HK-2 (cell line): Measurements from ENCODE around the gene DMWD.
"Not testable (repeated sequence)": the region's sequence is repeated elsewhere in the genome, so short reads cannot be mapped to it uniquely, and the experiment has no call there.

ENCODE experiments used
- DNase-seq: peaks from one replicate; pipeline ENCODE4 v3.0.0-alpha.2; 2018; ENCODE audit not compliant: unreplicated experiment

The DMWD gene

DNA sequence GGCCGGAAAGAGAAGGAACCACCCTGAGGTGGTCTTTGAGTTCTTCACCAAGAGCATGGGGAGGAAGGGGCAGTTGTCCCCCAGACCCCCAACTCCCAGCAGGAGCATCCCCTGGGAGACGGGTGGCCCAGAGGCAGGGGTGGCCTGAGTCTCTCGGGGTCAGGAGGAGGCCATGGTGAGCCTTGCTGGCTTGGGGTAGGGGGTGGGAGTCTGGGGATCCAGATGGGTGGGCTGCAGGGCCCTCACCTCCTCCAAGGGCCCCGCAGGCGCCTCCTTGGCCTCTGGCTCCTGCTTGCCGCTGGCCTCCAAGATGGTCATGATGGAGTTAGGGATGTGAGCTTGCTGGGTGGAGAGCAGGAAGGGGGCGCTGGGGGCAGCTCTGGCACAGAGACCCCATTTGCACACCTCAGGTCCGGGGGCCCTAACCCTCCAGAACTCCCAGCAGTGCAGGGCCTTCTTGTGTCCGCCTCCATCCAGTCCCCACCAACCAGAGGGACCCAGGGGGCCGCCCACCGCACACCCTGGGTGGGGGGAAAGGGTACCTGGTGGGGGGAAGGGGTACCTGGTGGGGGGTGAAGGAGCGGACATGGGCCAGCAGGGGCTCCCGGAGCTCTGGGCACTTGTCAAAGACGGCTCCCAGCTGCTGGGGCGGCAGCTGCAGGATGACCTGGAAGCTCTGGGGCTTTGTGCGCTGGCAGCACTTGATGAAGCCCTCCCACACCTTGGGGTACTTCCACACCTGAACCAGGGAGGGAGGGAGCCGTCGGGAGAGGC, 23.8 kb upstream of the DMWD start:
- DNase-seq, result no peak

DNA sequence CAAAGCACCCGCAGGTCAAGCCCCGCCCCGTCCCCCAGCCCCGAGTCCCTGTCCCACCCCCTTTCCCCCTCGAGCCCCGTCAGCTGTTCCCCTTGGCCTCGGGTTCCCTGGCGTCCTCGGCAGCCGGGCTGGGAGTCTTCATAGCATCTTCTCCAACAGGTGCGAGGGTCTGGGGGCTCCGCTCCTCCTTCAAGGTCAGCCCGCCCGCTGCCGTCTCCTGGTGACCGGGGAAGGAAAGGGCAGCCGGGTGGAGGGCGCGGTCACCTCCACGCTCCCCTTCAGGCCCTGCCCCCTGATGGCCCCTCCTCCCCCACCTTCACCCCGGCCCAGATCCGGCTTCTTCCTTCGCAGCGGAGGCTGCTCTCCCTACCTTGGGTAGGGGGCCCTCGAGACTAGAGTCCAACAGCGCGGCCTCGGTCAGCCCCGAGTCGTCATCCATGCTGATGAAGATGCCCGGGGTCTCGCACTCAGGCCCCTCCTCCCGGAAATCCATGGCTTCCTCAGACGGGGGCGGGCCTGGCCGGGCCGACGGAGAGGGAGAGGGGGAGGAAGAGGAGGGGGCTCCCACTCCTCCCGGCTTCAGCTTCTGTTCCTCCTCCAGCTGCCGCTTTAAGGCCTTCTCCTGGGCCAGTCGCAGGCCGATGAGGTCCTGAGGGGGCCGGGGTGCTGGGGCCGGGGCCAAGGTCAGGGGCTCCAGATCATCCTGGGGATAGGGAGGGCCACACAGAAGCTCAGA, 23.0 kb upstream of the DMWD start:
- DNase-seq, result no peak

DNA sequence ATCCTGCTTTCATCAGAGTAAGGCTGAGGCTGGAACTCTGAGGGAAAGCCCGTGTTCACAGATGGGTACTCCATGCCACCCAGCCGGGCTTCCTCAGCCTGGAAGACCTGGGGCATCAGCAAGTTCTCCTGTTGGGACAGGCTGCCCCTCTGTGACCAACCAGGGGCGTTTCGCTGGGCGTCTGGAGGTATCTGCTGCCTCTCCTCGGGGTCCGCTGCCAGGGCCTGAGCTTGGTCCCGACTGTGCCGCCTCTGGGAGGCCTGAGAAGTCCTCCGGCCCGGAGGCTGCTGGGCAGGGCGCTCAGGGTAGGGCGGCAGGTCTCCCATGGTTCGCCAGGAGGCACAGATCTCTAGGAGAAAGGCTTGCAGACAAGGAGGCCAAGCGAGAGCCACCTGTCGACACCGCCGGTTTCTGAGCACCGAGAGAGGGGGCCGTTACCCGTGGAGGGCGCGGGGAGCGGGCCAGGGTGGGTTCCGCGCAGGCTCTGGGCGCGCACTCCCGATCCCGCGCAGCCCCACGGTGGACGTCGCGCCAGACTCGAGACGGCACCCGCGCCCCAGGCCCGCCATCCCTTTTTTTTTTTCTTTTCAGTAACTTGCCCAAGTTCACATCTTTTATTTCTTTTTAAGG, 22.3 kb upstream of the DMWD start, which contains the start of gene RSPH6A:
RSPH6A (minus strand) TSS at position 458 of the 630 bp plus-strand sequence; CDS start at position 326, 132 bp downstream.
- no peak for DNase-seq

DNA sequence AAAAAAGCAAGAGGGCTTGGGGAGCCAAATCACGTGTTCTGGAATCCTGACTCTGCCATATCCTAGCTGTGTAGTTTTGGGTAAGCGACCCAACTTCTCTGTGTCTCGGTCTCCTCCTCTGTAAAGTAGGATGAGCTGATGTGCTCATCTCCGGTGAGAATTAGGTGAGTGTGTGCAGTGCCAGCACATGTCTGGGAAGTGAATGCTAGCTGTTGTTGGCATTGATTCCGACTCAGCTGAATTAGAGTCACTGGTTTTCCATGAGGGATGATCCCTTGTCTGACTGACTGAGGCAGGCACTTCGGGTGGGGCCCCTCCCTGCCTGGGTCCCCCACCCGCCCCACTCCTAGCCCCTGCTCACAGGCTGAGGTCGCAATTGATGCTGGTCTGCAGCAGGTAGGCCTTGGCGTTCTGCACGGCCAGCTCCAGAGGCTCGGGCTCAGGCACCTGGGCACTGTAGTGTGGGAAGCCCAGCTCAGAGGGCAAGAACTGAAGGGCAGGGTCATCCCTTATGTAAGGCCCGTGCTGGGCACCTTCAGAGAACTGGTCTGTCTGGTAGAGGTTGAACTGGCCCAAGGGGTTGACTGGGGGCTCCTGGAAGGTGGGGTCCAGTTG, 21.6 kb upstream of the DMWD start:
- no peak for DNase-seq

DNA sequence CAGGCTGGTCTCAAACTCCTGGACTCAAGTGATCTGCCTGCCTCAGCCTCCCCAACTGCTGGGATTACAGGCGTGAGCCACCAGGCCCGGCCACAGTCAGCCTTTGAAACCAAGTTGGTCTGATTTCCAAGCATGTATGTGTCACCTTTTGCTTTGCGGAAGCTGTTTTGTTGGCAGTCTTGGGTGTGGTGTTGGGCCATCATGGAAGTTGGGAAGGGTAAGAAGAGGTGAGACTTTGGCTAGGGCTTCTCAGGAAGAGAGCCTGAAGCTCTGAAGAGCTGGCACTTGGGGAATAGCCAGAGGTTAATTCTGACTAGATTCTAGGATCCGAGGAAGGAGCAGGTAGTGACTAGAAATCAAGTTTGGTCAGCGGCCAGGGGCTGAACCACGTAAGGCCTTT, 19.7 kb upstream of the DMWD start:
- no peak for DNase-seq

DNA sequence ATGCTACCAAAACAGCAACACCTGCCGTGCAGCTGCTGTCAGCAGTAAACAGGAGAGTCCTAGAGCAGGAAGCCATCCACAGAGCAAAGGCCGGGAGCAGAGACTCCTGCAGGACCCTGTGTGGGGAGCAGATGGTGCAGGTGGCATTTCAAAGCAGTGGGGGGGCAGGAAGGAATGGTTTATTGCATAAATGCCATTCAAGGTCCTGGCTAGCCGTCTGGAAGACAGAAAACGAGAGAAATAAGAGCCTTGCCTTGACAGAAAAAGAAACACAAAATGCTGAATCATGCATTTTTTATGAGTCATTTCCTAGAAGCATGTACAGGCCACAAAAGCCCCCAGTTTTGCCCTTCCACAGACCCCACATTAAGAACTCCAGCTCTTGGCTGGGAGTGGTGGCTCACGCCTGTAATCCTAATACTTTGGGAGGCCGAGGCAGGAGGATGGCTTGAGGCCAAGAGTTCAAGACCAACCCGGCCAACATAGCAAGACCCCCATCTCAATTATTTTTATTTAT, 17.1 kb upstream of the DMWD start:
- no peak for DNase-seq

DNA sequence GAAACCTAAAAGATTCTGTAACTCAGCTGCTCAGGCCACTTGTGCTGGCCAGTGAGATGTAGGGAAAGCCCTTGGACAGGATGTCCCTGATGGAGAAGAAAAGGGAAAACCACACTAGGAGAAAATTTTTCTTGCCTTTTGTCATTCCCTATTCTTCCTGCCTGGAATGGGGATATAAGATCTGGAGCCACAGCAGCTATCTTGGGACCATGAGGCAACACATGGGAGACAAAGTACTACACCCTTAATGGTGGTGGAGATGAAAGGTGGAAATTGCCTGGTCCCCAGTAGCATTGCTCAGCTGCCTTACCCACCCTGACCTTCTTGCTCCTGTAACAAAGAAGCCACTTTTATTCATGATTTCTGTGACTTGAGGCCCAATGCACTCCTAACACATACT, 13.1 kb upstream of the DMWD start:
- no peak for DNase-seq

DNA sequence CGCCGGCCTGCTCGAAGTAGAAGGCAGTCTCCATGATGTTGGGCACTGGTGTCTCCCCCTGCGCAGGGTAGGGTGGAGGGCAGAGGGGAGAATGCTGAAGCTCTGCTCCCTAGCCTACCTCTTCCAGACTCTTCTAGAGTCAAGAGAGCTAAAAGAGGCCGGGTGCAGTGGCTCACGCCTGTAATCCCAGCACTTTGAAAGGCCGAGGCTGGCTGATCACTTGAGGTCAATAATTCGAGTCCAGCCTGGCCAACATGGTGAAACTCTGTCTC, 12.2 kb upstream of the DMWD start:
- DNase-seq, result no peak

DNA sequence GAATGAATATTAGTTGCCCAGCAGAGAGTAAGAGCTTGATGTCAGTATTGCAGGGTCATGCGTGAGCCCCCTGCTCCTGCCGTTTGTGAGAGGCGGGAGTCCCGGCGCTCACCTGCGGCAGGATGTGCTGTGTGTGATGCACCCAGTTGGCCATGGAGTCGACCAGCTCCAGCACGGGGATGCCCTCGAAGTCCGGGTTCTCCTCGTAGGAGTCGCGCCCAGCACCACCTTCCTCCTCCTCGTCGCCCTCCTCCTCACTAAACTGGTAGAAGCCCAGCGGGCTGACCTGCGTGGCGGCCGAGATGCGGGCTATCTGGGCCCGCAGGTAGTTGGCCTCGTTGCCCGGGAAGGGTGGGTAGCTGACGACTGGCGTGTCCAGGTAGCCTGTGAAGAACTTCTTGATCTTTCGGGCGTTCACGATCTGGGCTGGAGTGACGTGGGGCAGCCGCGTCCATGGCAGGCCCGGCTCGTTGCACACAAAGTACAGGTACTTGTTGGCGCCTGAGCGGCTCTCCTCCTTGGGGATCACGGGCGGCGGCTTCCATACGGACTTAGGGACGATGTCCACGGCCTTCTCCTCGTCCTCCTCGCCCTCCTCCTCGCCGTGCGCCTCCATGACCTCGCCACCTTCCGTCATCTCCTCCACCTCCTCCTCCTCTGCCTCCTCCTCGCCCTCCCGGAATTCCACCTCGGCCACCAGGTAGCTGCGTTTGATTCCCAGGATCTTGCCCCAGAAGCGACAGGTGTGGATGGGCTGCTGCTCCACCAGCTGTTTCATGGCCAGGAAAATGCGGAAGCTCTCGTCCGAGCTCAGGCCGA, 11.7 kb upstream of the DMWD start:
- no peak for DNase-seq

DNA sequence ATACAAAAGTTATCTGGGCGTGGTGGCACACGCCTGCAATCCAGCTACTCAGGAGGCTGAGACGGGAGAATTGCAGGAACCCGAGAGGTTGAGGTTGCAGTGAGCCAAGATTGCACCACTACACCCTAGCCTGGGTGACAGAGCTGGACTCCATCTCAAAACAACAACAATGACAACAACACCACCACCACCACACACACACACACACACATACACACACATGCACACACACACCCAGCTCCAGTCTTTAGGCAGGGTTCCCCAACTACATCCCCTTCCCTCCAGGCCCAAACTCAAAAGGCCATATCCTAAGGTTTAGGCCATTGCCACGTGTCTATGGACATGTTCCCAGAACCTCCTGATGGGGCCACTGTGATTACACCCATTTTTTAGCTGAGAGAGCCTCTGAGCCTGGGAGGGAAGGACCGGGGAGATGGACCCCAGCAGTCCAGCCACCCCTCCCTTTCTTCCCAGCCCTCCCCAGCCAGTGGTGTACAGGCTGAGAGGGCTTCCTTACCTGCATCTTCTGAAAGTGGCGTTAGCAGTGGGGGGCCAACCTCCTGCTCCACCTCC, 9.0 kb upstream of the DMWD start:
- no peak for DNase-seq

DNA sequence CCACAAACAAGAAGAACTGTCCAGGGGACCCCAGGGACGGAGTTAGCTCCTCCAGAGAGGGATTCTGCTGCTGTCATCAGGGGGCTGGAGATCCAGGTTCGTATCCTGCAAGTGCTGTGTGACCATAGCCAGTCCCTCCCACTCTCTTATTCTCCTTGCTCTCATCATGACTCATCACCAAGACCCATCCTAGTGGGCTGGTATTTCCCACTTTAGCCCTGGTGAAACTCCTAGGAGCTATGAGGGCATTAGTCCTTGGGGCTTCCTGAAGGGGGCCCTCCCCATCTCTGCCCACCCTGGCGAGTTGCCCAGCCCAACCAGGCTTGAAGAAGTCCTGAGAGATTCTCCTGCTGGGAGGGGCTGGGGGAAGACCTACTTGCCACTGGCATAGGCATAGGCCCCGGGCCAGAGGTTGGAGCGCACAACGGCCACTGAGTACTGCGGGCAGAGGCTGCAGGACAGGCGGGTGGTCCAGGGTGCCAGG, 7.5 kb upstream of the DMWD start:
- DNase-seq, result peak; percentile 84

DNA sequence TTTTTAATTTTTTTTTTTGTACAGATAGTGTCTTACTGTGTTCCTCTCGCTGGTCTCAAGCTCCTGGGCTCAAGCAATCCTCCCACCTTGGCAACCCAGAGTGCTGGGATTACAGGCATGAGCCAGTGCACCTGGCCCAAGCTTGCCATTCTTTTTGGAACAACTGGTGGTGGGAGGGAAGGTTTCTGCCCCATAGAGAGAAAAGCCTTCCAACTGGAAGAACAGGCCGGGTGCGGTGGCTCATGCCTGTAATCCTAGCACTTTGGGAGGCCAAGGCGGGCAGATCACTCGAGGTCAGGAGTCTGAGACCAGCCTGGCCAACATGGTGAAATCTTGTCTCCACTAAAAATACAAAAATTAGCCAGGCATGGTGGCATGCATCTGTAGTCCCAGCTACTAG, 6.9 kb upstream of the DMWD start:
- not testable (repeated sequence) for DNase-seq

DNA sequence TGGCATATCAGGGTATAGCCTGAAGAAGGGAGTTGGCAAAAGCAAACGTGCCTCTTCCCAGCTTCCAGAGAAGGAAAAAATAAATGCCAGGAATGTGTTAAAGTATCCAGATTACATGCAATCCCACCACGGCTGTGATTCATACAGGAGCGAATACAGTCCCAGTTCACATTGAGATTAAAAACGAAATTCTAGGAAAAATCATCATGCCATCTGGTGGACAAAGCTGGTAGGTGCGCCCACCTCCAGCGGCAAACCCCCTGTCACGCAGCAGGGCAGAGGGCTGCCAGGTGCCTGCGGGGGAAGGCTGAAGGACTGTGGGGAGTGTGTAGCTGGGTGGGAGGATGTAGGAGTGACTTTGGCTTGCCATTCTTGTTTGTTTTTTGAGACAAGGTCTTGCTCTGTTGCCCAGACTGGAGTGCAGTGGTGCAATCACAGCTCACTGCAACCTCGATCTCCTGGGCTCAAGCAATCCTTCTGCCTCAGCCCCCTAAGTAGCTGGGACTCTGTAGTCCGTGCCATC, 6.4 kb upstream of the DMWD start:
- peak; percentile 72 for DNase-seq

DNA sequence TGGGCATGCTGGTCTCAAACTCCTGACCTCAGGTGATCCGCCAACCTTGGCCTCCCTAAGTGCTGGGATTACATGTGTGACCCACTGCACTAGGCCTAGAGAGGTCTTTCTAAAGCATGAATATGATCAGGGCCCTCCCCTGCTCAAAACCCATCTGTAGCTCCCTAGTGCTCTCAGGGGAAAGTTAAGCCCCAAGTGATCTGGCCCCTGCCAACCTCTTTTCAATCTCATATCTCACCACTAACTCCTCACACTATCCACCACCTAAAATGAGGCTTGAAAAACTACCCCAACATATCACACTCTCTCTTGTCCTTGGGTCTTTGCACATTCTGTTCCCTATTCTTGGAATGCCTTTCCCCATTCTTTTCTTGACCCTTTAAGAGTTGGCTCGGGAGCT, 2.0 kb upstream of the DMWD start:
- no peak for DNase-seq

DNA sequence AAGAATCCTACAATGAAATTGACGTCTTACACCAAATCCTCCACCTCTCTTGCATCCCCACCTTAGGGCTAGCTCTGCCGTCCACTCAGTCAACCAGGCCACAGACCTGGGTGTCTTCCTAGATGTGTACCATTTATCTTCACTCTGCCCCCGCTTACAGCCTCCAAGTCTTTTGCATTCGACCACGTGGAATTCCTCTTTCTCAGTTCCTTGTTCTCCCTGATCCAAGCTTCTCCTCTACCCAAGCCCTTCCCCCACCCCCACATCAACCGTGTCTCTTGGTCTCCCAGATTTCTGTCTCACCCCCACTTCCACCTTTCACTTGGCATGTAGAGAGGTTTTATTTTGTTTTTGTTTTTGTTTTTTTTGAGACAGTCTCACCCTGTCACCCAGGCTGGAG, 1.2 kb upstream of the DMWD start:
- DNase-seq, result no peak

DNA sequence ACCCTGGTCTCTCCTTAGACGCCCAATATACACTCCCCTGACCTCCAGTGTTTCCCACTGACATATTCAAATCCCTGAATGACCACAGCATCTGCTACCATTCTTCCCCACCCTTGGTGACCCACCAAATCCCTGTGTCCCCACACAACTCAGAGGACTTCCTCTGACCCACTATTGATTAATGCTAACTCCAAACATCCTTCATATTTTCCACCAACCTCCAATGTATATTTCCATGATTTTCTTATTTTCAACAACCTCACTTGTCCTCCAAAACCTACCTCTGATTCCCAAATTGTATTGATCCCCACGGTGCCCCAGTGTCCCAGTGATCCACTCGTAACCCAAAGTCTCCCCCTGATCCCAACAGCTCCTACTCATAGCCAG, 526 bp upstream of the DMWD start:
- DNase-seq, result no peak

DNA sequence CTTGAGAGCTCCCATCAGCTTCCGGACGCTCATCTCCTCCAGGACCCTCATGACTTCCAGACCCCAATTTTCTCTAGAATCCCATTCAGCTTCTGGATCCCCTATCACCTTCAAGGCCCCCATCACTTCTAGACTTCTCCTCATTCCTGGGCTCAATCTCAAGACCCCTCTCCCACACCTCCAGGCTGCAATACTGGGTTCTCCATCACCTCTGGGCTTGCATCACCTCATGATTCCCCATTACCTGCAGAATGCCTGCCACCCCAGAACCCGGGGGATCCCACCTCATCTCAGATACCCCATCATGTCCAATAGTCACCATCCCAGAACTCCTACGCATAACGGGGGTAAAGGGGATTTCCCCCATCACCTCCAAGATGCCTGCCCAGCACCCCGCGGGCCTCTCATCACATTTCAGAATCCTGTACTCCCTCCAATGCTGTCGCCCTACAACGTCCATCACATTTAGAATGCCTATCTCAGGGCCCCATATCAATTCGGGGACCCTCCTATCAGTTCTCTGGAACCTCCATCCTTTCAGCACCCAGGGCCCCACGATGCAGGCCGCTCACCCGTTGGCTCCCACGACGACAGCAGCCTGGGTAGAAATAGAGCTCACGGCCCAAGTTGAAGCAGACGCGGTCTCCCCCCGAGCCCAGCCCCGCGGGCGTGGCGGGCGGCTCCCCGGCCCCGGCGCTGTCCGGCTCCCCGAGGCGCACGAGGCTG, 738 bp downstream of the DMWD start:
- DNase-seq, result no peak

DNA sequence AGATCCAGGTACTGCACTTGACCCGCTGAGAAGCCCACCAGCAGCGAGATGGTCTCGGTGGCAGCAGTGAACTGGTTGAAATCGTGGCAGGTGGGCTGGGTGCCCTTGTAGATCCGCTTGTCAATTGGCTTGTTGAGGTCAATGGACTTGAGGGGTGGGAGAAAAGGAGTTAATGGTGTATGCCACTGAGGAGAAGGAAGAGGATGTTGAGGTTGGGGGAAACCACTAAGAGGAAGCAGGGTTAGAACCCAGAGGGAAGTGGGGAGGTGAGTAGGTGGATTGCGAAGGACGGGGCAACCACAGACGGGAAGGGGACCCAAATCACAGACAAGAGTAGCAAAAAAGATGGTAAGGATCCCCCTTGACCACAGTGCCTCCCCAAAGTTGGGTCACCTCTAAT, 1.7 kb downstream of the DMWD start:
- no peak for DNase-seq

DNA sequence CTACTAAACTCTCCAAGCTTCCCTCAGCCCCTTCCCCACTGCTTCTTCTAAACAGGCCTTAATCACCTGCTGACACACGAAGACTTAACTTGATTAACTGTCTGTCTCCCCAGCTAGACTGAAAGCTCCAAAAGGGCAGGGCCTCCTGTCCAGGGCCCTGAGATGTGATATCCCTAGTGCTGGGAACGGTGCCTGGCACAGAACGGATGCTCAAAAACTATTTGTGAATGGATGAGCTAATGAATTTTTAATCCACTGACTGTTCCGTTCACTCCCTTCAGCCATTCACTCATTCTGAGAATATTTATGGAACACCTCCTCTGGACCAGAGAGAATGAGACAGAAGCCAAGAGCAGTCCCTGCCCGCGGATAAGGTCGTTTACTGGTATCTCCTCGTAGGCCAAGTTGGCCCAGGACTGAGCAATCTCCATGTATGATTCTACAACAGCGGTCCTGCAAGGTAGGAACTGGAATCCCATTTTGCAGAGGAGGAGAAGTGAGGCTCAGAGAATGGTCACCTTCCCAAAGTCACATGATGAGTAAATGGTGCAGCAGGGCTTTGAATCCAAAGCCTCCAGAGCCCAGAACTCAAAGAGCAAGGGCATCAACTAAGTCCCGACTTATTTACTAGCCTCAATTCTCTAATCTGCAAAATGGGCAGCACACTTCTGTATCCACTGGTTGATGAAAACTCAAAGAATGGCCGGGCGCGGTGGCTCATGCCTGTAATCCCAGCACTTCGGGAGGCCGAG, 3.4 kb downstream of the DMWD start:
- no peak for DNase-seq

DNA sequence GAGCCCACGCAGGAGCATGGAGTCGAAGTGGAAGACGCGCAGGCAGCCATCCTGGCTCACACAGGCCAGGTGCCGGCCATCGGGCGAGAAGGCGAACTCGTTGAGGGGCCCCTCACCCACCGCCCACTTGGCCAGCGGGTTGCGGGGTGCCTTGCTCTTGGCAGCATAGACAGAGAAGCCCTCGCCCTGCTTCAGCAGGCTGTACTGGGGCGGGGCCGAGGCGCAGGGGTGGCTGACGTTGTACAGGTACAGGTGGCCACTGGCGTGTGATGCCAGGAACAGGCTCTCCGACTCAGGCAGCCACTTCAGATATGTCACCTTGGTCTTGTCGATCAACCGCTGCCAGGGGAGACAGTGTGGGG, 6.1 kb downstream of the DMWD start:
- DNase-seq, result no peak
